NOMO-1 treated with dmso at 0.1 percent for 144 hours (cell line): Measurements from ENCODE around the gene PPP1R3C.

Source experiments
- DNase-seq: peaks from one replicate; lab custom pipeline; 2025; ENCODE audit not compliant: unreplicated experiment; lab: John Stamatoyannopoulos, UW

The PPP1R3C gene

DNA sequence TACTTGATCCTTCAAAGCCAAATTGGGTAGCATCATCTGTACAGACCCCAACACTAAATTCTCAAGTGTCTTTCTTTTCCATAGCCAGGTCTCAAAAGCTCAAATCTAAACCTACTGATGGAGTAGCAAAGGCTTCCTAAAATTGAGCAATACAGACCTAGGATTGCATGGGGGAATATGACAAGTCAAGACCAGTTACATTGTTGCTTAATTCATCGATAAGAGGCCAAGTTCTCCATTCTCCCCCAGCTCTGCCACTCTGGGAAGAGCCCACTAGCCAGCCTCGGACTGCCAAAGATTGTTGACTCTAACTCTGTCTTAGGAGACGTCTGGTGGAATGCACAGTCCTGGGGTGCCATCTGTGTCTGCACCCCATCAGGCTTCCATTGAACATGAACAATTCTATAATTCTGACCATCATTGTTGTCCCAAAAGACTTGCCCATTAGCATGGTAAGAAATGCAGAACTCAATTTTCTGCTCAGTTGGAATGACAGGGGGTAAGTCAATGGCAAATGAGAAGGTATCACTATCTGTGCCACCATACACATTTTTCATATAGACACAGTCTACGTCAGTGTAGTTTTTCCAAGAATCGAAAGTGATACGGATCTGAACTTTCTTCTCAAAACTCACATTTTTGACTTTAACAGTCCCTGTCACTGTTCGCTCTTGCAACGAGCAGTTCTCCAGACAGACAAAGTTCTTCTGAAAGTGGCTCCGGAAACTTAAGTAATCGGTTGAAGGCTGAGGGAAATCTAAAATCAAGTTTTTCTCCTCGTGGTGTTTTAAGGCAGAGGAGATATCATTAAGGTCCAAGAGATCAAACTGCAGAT lies 2.9 kb downstream of the PPP1R3C start:
- DNase-seq: no peak

DNA sequence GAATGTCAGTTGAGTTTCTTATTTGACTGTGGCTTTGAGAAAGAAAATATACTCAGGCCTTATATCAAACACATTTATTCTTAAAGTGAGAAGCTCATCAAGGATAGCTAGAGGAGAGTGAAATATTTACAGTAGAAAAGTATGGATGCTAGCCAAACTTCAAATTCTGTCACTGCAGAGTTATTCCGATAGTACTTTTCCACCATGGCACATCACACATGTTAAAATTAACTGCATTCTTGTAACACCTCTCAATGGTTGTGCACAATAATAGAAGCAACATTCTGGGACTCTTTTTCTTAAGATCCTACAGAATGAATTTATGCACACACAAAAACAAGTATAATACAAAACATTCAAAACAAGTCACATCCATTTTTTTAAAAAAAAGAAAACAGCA lies 4.5 kb downstream of the PPP1R3C start:
- no peak for DNase-seq

DNA sequence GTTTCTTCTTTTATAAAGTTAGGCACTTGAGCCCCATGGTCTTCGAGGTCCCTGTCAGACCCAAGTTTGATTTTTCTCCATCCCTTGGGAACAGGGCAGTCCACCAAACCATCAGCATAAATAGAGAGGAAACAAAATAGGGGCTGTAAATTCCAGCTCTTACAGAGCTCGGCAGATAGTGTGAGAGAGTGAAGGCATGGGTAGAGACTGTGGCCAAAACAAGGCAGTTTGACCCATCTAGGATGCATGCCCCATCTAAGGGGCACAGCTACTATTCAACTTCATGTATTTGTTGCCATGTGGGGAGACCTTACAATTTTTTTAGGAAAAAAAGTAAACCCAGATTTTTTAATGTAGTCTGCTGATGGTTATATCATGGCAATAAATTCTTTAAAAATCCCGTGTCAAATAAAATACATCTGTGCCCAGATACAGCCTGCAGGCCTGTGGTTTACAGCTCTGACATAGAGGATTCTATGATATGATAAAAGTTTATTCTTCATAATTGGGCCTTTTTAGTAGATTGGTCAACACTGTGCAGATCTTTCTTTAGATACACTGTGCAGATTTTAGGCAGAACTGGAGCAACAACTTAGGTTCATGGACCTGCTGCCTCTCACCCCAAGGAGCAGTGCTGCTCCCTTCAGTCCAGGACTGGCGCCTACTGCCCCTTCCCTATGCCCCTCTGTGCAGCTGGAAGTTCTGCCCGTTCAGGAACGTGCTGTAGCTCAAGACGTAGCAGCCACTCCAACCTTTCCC lies 5.3 kb downstream of the PPP1R3C start:
- no peak for DNase-seq

DNA sequence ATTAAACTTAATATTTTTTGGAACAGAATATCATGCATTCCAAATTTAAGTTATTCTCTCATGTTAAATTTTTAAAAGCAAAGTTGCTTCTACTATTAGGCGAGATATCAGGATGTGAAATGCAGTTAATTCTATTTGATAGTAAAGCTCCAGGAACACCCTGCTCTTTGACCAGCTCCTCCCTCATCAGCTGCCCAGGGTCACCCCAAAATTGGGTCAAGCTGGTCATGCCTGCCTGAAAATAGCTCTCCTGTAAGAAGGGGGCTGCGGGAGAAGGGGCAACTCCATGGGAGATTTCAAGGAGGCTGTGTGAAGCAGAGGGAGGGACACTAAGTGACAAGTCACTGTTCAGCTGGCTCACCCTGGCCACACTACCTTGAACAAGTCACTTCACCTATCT lies 5.9 kb downstream of the PPP1R3C start:
- DNase-seq: no peak

DNA sequence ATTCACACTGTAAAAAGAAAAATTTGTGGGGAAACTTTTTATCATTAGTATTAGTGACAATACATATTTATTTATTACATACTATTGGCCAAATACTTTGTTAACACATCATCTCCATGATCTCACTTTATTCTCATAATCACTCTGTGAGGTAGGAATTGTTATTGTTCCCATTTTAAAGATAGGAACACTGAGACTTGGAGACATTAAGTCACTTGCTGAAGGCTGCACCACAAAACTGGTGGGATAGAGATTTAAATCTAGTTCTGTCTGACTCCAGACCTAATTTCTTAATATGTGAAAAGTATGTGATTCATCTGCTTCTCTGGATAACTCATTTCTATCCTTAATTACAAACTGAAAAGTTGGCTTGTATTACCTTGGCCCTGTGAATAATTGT lies 8.2 kb downstream of the PPP1R3C start:
- no peak for DNase-seq

DNA sequence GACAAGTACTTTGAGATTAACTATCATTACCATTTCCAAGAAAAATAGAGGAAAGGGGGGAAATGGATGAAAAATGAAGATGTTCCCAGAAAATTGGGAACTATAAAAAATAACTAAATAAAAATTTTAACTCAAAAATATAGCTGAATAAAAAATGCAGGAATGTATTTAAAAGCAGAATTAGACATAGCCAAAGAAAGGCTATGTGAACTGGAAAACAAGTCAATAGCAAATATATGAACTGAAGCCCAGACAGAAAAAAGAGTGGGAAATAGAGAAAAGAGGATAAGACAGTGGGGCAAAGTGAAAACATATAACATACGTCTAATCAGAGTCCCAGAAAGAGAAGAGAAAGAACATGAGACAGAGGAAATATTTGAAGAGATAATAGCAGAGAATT lies 10.3 kb downstream of the PPP1R3C start:
- no peak for DNase-seq

DNA sequence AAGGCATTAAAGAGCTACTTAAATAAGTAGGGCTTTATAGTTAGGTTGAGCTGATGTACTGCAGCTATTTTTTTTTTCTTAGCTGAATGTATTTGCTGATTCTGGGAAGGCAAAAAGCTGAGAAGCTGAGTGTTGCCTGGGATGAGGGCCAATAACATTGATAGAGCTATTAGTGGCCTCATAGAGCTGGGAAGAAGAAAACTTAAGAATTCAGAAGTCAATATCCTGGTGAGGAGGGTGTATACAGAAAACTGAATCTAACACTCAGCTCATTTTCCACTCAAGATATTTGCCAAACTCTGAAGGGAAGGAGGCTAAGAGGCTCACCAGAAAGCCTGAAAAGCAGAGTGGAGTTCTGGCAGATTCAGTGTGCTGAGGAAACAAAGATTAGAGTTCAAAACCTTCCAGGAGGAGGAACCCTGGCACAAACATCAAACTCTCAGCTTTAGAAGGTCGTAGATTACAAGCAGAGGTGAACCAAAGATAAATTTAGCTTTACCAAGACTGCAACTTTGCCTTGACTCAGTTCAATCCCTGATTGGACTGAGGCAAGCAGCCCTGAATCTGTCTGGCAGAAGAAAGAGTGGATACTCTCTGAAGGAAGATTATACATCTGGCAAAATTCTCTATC lies 11.3 kb downstream of the PPP1R3C start:
- no peak for DNase-seq

DNA sequence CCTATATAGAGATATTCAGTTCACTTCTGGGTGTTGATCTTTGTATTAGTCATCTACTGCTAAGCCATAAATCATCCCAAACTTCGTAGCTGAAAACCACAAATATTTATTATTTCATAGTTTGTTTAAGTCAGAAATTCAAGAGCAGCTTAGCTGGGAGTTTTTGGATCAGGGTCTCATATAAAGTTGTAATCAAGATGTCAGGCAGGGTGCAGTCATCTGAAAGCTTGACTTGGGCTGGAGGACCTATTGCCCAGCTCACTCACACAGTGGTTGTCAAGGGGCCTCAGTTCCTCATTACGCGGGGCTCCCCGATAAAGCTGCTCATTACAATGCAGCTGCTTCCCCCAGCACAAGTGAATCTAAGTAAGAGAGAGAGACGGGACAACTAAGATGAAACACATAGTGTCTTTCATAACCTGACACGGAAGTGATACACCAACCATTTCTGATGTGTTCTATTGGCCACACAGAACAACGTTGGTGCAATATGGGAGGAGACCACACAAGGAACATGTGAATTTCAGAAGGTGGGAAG lies 15.7 kb downstream of the PPP1R3C start:
- DNase-seq: no peak

DNA sequence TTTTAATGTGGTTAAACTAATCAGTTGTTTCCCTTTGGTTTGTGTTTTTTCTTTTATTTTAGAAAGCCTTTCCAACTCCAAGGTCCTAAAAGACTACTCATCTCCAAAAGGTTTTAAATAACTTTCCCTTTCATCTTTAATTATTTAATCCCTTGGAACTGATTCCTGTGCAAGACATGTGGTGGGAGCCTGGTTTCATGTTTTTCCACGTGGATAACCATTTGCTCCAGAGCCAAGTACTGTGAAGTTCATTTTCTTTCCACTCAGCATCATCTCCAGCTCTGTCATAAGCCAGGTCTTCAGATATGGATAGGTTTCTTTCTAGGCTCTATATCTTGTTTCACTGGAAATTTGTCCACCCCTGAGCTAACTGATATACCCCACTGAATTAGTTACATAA lies 16.7 kb downstream of the PPP1R3C start:
- no peak for DNase-seq

DNA sequence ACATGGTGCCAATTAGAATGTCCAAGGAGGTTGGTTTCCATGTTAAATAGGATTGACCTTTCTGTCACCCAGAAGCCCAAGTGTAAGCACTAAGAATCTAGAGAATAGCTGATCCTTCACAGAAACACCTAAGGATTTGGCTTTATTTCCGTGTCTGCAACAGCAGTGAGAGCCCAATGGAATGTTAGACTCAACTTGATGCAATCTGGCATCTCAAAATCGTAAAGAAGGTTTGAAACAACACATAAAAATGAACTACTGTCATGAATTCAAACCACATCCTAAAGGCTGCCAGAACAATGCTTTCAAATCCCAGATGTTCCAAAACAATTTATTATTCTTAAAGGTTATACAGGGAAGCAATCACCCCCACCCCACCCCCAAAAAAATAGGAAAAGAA lies 18.6 kb downstream of the PPP1R3C start:
- DNase-seq: no peak

DNA sequence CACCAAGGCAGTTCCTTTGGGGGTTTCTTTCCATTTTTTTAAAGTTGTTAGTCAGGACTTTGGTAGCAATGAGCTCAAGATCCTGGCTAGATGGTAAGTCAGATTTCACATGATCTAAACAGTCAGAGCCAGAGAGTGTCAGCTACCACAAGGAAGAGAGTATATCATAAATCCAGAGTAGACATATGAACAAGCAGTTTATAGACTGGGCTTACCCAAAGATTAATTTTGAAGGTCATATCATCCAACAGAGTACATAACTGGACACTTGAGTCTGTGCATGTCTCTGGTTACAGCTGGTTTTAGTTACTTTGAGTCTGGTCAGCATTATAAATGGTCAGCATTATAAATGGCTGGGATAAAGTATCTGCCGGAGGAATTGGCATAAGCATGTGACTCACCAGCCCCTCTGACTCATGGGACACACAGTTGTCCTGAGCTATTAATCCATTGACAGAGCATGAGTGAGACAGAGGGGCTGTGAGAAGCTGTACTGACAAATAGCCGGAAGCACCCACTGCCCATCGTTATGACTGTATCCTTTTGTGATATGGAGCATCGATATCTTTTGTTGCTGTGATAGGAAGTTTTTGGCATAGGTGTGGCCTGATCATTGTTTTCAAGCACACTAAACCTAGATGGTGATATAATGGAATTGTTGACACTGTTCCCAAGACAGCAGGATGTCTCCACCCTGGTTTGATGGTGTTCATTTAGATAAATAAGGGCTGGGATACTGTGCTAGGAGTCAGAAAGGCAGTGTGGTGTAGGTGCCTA lies 19.3 kb downstream of the PPP1R3C start:
- no peak for DNase-seq

DNA sequence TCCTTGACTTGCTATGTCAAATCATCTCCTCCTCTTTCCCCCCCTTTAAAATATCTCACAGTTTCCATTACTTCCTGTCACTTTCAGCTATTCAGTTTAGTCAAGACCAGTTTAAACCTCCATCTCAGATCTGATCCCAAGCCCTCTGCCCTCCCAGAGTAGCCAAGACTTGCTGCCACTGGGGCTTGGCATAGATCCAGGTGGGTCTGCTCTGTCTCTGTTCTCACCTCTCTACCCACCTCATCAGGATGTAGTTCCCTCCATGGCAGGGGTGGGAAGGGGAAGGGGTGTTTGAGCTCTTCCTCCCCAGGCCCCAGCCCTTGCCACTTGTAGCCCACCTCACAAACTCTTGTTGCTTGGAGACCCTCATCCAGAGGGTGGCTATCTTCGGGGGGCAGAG lies 22.0 kb downstream of the PPP1R3C start:
- no peak for DNase-seq

DNA sequence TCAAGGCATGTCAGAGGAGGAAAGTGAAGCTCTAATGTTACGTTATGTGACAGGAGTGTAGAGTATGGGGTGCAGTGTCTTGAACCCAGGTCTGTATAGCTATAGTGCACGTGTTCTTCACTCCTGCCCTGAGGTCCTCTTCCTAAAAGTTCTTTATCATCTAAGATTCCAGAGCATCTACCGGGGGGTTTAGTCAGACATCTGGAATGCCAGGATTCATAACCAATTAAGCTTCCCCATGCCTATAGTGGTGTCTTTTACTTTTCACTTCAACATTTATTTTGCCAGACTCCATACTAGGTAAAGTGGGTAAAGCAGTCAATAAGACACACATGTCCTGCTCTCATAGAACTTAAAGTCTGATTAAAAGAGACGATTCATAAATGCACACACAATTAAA lies 22.4 kb downstream of the PPP1R3C start:
- no peak for DNase-seq

DNA sequence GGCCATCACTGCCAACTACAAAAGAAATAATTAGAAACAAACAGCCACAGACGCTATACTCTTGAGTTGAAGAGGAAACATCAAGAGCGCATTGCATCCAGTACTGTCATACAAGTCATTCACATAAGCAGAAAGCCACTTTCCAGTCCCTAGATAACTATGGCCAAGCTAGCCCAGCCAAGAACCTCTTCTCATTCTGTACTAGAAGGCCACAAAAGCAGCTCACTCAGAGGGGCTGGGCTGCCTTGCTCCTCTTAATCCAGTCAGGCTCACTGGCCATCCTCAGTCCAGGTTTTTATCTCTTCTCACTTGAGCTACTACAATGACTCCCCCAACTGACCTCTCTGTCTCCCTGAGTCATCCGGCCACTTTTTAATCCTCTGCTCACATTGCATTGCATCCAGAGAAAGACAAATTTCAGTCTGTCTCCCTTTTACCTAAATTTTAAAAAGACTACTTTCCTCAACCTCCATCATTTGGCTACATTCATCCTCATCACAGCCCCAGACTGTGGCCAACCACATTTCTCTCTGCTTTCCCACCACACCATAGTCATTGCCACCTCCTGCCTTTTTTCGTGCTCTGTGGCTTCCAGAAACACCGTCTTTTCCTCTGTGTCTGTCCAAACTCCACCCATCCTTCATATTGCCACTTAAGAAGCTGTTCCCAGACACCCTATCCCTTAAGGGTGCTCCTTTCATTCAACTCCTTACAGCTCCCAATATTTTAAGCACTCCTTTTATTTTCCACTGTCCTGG lies 25.0 kb downstream of the PPP1R3C start:
- DNase-seq: no peak

DNA sequence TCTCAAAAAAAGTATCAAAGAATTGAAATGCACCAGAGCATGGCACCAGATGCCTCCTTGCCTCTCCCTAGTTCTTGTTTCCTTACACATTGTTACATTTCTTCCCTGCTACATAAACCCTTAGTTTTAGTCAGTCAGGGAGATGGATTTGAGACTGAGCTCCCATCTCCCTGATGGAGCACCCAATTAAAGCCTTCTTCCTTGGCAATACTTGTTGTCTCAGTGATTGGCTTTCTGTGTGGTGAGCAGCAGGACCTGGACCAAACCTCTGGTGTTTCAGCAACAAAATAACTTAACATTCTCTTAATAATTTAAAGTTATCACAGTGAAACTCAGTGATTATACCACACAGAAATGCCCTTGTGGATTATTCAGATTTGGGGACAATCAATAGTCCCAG lies 26.9 kb downstream of the PPP1R3C start:
- no peak for DNase-seq

DNA sequence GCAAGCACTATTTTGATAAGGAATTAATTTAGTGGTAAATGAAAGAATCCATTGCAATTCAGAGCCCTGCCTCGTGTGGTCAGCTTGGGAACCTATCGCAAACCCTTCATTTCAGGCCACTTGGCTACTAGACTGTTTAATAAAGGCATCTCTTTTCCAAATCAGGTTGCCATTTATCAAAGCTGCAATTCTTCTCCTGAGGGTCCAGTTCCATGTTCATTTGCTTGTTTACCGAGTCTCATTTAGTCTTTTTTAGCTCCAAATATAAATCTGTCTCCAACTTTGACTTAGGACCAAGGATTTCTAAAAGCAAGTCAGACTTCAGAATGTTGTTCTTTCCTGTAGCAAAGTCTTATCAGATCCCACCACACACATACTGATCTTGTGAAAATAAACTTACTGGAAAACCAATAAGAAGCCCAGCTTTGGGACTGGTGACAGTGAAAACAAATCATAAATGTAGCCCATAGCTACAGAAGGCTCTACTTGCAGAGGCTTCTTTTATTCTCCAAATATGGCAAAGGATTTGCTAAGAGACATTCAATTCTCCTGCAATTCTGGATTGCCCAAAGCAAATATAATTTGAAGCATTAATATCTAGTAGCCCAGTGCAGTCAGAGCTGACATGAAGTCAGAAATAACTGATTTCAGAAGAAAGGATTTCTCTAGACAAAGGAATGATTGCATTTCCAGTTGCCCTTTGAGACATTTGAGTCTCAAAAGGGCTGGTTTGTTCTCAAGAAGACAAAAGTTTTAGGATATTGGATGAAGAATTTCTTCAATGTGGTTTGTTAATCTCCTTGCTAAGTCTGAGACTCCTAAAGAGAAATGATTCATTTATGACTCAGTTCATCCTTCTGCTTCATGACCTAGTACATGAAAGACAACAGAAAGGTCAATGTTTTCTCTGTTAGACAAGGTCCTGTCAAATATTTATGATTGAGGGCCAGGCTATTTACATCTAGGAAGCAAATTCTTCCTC lies 28.0 kb downstream of the PPP1R3C start:
- no peak for DNase-seq

DNA sequence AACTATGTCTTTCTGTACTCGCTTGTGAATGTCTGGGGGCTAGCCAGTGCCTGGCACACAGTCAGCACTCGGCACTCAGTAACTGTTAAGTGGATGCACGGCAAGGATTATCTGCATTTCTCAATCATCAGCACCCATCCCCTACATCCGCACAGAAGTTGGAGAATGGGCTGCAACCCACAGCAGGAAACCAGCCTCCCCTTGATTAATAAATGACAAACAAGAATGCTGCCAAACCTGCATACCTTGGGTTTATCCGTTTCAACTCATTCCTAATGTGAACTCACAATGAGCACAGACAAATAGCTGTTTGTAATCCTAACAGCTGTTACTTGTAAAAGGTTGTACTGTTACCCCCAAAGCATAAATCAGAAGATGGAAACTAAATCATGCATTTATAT lies 28.9 kb downstream of the PPP1R3C start:
- no peak for DNase-seq

DNA sequence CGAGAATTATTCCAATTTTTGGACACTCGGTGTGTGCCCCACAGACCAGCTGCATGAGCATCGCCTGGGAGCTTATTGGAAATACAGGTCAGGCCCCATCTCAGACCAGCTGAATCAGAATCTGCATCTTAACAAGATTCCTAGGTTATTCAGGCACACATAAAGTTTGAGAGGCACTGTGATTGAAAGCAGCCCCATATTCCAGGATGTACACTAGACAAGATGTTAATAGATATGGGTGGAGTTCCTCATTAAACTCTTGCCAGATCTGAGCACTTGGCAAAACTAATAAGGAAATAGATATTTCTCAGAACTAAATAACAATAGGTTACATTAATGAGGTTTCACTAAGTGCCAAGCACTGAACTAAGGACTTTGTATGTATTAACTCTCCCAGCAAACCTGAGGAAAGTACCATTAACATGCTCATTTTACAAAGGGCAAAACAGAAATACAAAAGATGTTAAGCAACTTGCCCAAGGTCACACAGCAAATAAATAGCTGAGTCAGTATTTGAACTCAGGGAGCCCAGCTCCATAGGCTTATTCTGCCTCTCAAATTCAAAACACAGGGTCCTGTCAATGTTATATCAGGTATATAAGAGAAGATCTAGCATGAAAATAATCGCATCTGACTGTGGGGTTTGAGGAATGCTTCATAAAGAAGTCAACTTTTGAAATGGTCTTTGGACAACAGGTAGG lies 29.9 kb downstream of the PPP1R3C start:
- no peak for DNase-seq

DNA sequence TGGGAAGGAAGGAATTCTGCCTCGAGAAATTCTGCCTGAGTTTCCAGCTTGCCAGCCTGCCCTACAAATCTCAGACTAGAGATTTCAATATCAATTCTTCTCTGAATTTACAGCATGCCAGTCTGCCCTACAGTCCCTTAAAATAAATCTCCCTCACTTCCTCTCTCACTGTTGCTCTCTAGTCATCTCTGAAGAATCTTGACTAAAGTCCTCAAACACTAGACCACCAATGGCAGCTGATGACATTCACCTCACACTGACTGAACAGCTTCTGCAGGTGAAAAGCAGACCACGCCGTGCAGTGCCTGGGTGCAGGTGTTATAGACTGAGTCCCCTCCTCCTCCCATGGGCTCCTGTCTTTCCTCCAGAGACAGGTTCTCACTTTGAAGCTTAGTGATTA lies 30.4 kb downstream of the PPP1R3C start:
- no peak for DNase-seq
